SU-DHL-6 (cell line): ENCODE measurements around the gene ANXA4.

ENCODE experiments used
- CTCF ChIP-seq: fragments of 200-600 bp; sonication (generic); IDR thresholded peaks from one replicate; pipeline ENCODE4 v1.5.1; 2017; ENCODE audit warnings: antibody characterized with exemption, mild to moderate bottlenecking, low read length, moderate library complexity; ENCODE audit not compliant: insufficient read depth, poor library complexity, severe bottlenecking
- EZH2phosphoT487 ChIP-seq: fragments of 200-600 bp; sonication (generic), shearing (Covaris generic); conservative IDR thresholded peaks from 2 replicates; pipeline ENCODE4 v1.6.1; 2018; ENCODE audit warnings: mild to moderate bottlenecking, antibody characterized with exemption, low read length, moderate library complexity, mixed read lengths

- TF ChIP-seq CTCF (no peak), EZH2phosphoT487 (no peak)
Measured at GRCh38 chr2:69780921-69781320, 39.0 kb downstream of the ANXA4 start.
